Mucosa of descending colon (tissue), 3 donors: ENCODE results near the gene PTPRT. TPM values are rescaled to one million over a fixed set of nuclear protein-coding genes. Genes with fewer than 3 reads are reported as not detected.
A peak's percentile ranks its signal among the peaks of the same experiment; 100 is the strongest.

Experiments used
- ATAC-seq: fragments of 200-7000 bp; cut with Tn5 transposase; one replicate; pipeline ENCODE4 v1.9.1; 2020; ENCODE audit warnings: mild to moderate bottlenecking, moderate library complexity
- DNase-seq, 3 donors: peaks; one replicate each; pipeline ENCODE4 v3.0.0-alpha.2; 2020
- H3K36me3 ChIP-seq: fragments of 200-600 bp; one replicate; pipeline ENCODE4 v1.8.0; 2021; ENCODE audit warnings: low read depth, mild to moderate bottlenecking
- H3K4me1 ChIP-seq: fragments of 200-600 bp; one replicate; pipeline ENCODE4 v1.8.0; 2021; ENCODE audit warnings: low read depth, mild to moderate bottlenecking
- H3K4me3 ChIP-seq: fragments of 200-600 bp; one replicate; pipeline ENCODE4 v1.8.0; 2021; ENCODE audit warnings: mild to moderate bottlenecking
- H3K9me3 ChIP-seq: fragments of 200-600 bp; one replicate; pipeline ENCODE4 v1.8.0; 2021; ENCODE audit warnings: mild to moderate bottlenecking
- CTCF ChIP-seq: fragments of 200-600 bp; IDR thresholded peaks from one replicate; pipeline ENCODE4 v1.8.0; 2022; ENCODE audit warnings: antibody characterized with exemption, mild to moderate bottlenecking
- intact Hi-C, 2 donors: fragments of 100-400 bp; cut with DNase I in 1 of 2; cut with micrococcal nuclease in 1 of 2; formaldehyde crosslinking; loops; one replicate each; pipeline versions ENCODE4 v1.11.0 to v1.11.1; 2022; cut with DNase I, micrococcal nuclease
- total RNA-seq, 3 donors: library from RNA; stranded (reverse); fragmentation: NEBNext Ultra II Directional in 2 of 3; extraction: Animal tissue kit (Norgen Biotek cat#: 25700) in 2 of 3; gene quantifications; one replicate each; pipeline versions ENCODE4 v1.2.1 to v1.2.4, GENCODE V29; 2021 to 2023
- donor health status: DM: no; HTN: no; CAD: no; lungs with moderate emphysema.
- donor health status: DM: no; HTN: no; CAD: no.
- donor health status: DM: no; HTN: yes; CAD: no.

Gene PTPRT
- total RNA-seq, 3 donors from 2014 or later, result 0.19 to 0.43 (median 0.38) TPM

- intact Hi-C loops, result no loop called here
- Histone ChIP-seq H3K4me3 (no peak overlapping the region), H3K9me3 (no peaks in the 10 kb centered on the region), H3K4me1 (no peaks in the 10 kb centered on the region), H3K36me3 (no peaks in the 10 kb centered on the region)
- DNase-seq (peak in 1 of 3 donors; percentile 11), ATAC-seq (peak; percentile 43)
- no peak for TF ChIP-seq CTCF
These were observed 2.5 kb upstream of the PTPRT start for GRCh38 chr20:43191946-43192863.

DNA sequence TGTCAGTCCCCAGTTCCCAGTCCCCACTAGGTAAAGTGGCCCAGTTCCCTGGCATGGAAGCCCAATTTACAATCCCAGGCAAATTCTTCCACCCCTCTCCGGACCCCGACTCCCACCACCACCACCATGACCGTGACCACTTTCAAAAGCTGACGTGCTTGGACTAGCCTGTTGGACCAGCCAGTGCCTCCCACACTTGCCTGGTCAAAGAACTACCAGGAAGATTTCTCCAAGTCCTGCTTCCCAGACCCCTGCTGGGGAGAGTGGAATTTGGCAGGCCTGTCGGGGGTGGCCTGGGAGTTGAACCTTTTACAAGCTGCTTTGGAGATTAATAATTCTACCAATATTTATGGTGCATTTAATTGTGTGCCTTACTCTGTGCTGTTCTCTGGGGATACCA is 1.4 kb upstream of the PTPRT start:
- no peak for ATAC-seq

GRCh38 chr20:43190332-43190953 is 737 bp upstream of the PTPRT start:
- intact Hi-C loops, result no loop called here
- ATAC-seq, result no peak
- Histone ChIP-seq H3K9me3 (no peaks in the 10 kb centered on the region), H3K4me3 (no peak overlapping the region), H3K4me1 (no peaks in the 10 kb centered on the region), H3K36me3 (no peaks in the 10 kb centered on the region)
- TF ChIP-seq CTCF, result no peak
- no peak for DNase-seq

More for the DNA sequence above, 1.4 kb upstream of the PTPRT start:
- no peak for DNase-seq
- Histone ChIP-seq H3K4me1 (no peaks in the 10 kb centered on the region), H3K36me3 (no peaks in the 10 kb centered on the region), H3K9me3 (no peaks in the 10 kb centered on the region), H3K4me3 (no peak overlapping the region)
- intact Hi-C loops, result no loop called here
- TF ChIP-seq CTCF, result no peak

DNA sequence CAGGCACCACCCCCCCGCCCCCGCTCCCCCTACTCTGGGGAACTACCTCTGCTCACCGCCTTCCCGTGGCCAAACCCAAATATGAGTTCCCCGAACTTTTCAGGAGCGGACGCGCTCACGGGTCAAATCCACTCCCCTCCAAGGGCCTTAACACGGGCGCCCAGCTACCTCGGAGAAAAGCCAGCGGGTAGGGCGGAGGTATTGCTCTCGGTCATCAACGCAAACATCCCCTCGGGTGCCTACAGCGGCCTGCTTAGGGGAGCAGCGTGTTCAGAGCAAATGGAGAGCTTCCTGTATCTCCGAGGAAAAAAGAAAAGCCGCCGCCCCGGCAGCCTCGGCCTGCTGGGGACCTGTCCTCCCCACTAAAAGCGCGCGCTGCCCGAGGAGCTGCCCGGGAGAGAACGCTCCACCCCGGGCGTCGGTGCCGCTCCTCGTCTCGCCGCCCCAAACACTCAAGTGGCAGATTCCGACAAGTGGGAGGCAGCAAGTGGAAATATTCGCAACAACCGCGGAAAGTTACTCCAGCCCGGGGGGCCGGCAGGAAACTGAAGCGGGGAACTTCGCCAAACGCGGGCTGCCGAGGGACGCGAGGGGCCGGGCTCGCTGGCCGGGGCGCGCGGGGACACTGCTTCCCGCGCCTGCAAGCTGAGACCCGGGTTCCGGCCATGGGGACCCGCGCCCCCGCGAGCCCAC is 699 bp downstream of the PTPRT start:
- TF ChIP-seq CTCF, result no peak
- Histone ChIP-seq H3K4me3 (no peak overlapping the region), H3K4me1 (no peaks in the 10 kb centered on the region), H3K36me3 (no peaks in the 10 kb centered on the region), H3K9me3 (no peaks in the 10 kb centered on the region)
- ATAC-seq (no peak), DNase-seq (no peak)
- intact Hi-C loops, result loop anchor here in 1 of 2 donors (5.0 kb wide), 1 partner anchor 987 kb away; no protein-coding TSS in a partner anchor

GRCh38 chr20:43188234-43188653 is 1.5 kb downstream of the PTPRT start:
- no peak overlapping the region for H3K4me3 ChIP-seq
- ATAC-seq (no peak), DNase-seq (no peak)
- intact Hi-C loops, result loop anchor here in 1 of 2 donors (5.0 kb wide), 1 partner anchor 986 kb away; no protein-coding TSS in a partner anchor
- no peaks in the 10 kb centered on the region for H3K36me3 ChIP-seq
- TF ChIP-seq CTCF, result no peak
- no peaks in the 10 kb centered on the region for H3K9me3 ChIP-seq
- H3K4me1 ChIP-seq, result no peaks in the 10 kb centered on the region
